Peyer's patch (tissue), 4 donors: Measurements from ENCODE around the gene SLC5A5.

Experiments
- CTCF ChIP-seq, 6 experiments: fragments of 450-650 bp in 4 of 6; fragments of 200-600 bp in 2 of 6; sonication (generic) in 1 of 6; IDR thresholded peaks; one replicate each; pipeline ENCODE4 v1.5.1; 2017 to 2019; ENCODE audit warnings: antibody characterized with exemption in 6 of 6, mild to moderate bottlenecking in 3 of 6, moderate library complexity in 1 of 6
- POLR2A ChIP-seq, 2 donors: fragments of 450-650 bp; IDR thresholded peaks; one replicate each; pipeline ENCODE4 v1.5.1; 2017; ENCODE audit warnings: antibody characterized with exemption in 2 of 2, mild to moderate bottlenecking in 2 of 2, moderate library complexity in 2 of 2

DNA sequence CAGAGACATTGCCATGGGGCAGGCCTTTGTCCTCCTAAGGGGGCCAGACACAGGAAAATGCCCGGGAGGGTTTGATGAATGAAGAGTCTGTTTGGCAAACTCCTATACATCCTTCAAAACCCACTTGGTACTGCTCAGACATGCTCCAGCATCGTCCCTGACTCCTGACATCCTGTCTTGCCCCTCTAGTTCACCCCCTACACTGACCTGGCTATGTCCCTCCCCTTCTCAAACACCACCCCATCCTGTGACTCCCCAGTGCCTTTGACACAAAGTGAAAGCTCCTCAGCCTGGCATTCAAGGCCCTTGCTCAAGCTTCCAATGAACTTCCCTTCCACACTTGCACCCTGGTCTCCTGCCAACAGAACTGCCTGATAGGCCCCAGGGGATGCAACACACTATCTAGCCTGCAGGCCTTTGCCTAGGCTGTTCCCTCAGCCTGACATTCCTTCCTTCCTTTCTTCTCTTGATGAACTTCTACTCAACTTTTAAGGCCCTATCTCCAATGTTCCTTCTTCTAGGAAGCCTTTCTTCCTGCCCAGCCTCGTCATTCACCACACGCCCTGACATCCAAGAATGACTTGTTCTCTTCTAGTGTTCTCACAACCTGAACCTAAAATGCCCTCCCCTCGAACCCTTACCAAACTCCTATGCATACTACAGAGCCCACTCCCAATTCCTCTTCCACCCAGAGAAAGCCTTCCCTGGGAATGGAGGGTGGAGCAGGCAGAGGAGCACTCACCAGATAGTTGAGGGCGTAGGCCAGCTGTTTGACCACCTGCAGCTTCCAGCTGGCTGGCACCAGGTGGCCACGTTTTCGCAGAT is 36.4 kb upstream of the SLC5A5 start:
- TF ChIP-seq CTCF (IDR thresholded peaks at IDR 0.05) (no peak), POLR2A (IDR thresholded peaks at IDR 0.05) (no peak)
